Endothelial cell of hepatic sinusoid (primary cell): ENCODE results near the gene TRIM31.

ENCODE experiments used
- in situ Hi-C: cut with HindIII; loops from 2 replicates; pipeline ENCODE4 v1.10.0; 2017; ENCODE audit warnings: low sequenced_read_pairs

Gene TRIM31

GRCh38 chr6:30061092-30061857, 51.6 kb downstream of the TRIM31 start, which contains the start of gene POLR1H:
Gene POLR1H, plus strand, starts transcription at chr6:30061265. Its CDS starts 260 bp downstream, at chr6:30061525.
- in situ Hi-C loops, result no loop called here

GRCh38 chr6:30060606-30061091, 52.2 kb downstream of the TRIM31 start:
- in situ Hi-C loops, result no loop called here

GRCh38 chr6:30055513-30055912, 57.4 kb downstream of the TRIM31 start:
- in situ Hi-C loops, result no loop called here

- in situ Hi-C loops, result no loop called here
Observed at GRCh38 chr6:30053682-30054081, 59.2 kb downstream of the TRIM31 start.
